Measurements from ENCODE around the gene TXNDC17. TPM values are rescaled to one million over a fixed set of nuclear protein-coding genes. Genes with fewer than 3 reads are reported as not detected.
"Not testable (repeated sequence)": the region's sequence is repeated elsewhere in the genome, so short reads cannot be mapped to it uniquely, and the experiment has no call there.

TXNDC17 gene
- total RNA-seq, 2 experiments from 2014 or later: 52.7 to 54.6 TPM

GRCh38 chr17:6684460-6684783, 43.6 kb downstream of the TXNDC17 start:
- no peak overlapping the region for H3K4me3 Mint-ChIP-seq
- peaks cover 55% of the 10 kb centered on the region for H3K27me3 Mint-ChIP-seq
- no peaks in the 10 kb centered on the region for H3K4me1 Mint-ChIP-seq
- POLR2A ChIA-PET: no interaction called here
- H3K36me3 Mint-ChIP-seq: no peaks in the 10 kb centered on the region
- no peak for DNase-seq
- no peak for ATAC-seq (ENCODE audit: low read depth)
- H3K27ac Mint-ChIP-seq: no peak overlapping the region
- H3K9me3 Mint-ChIP-seq: no peaks in the 10 kb centered on the region

DNA sequence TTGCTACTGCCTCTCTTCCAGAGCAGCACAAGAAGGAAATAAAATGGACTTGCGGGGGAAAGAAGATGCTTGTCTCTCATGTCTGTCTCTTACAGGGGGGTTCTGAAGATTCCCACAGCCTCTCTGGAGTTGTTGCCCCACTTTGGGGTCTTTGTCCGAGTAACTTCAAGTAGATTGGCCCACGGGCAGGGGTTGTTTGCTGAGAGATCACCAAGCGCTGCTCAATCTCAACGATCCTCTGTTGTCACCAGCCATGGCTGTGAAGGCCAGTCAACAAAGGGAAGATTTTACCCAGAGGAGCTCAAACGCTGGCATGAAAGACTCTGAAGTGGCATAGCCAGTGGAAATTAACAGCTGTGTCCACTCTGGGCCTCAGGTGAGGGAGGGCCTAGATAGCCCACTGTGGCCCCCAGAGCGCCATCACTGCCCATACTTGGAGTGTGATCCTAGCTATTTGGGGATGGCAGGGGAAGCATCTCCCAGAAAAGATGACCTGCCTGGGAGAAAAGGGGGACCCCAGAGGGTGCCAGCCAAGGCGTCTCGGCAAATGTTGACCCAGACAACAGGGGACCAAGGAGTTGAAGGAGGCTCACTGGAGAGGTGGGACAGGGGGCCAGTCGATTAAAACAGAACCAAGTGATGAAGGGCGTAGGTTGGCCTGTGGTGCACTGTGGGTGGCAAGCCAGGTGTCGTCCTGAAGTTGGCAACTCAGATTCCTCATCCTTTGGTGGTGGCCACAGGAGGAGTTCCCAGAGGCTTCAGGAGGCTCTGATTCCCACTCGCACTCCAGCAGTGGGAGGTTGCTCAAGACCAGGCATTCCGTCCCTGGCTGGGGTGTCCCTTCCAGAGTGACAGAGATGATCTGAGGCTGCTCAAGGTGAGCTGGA, 44.3 kb downstream of the TXNDC17 start:
- ATAC-seq (ENCODE audit: low read depth) (no peak), DNase-seq (no peak)
- Mint-ChIP-seq H3K4me1 (no peaks in the 10 kb centered on the region), H3K9me3 (no peaks in the 10 kb centered on the region), H3K36me3 (no peaks in the 10 kb centered on the region), H3K27me3 (peaks cover 49% of the 10 kb centered on the region), H3K27ac (no peak overlapping the region), H3K4me3 (no peak overlapping the region)
- POLR2A ChIA-PET: no interaction called here

- Mint-ChIP-seq H3K27ac (no peak overlapping the region), H3K27me3 (peaks cover 45% of the 10 kb centered on the region), H3K36me3 (no peaks in the 10 kb centered on the region), H3K9me3 (no peaks in the 10 kb centered on the region), H3K4me3 (no peak overlapping the region), H3K4me1 (no peaks in the 10 kb centered on the region)
- ATAC-seq (ENCODE audit: low read depth): no peak
- POLR2A ChIA-PET: no interaction called here
- DNase-seq: no peak
Measured at GRCh38 chr17:6686026-6686425, 45.2 kb downstream of the TXNDC17 start.

DNA sequence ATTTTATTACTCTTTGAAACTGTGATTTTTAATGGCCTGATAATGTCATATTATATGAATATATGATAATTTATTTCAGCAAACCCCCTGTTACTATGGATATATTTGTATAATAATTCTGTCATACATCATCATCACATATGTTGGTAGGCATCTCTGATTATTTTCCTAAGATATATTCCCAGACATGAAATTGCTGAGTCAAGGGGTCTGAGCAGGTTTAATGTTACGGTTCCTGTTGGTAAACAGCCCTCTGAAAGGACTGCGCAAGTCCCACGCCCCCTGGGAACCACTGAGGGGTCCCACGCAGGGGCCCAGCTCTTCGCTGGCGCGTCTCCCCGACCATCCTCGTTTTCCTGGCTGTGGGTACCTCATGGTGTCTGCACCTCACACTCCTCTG, 48.1 kb downstream of the TXNDC17 start:
- no peak for ATAC-seq (ENCODE audit: low read depth)
- Mint-ChIP-seq H3K4me3 (no peak overlapping the region), H3K36me3 (no peaks in the 10 kb centered on the region), H3K27ac (no peak overlapping the region), H3K27me3 (peaks cover 36% of the 10 kb centered on the region), H3K9me3 (no peaks in the 10 kb centered on the region), H3K4me1 (no peaks in the 10 kb centered on the region)
- no peak for DNase-seq
- POLR2A ChIA-PET: no interaction called here

- POLR2A ChIA-PET: no interaction called here
- H3K9me3 Mint-ChIP-seq: no peaks in the 10 kb centered on the region
- no peak for ATAC-seq (ENCODE audit: low read depth)
Measured at GRCh38 chr17:6690641-6691040, 49.8 kb downstream of the TXNDC17 start.

DNA sequence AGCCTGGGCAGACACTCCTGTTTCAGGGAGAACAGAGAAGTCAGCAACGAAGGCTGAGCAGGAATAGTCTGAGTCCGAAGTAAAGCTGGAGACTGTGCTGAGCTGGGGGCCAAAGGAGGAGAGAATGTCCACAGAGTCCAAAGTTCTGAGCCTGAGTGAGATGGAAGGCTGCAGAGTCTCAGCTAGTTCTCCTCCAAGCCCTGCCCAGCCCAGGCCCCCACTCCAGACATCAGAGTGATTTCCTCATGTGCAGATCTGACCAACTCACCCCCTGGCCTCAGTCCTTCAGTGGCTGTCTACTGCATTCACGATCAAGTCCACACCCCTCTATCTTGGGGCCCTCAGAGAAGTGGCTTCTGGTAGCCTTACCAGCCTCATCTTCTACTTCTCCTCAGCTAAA, 50.7 kb downstream of the TXNDC17 start:
- no peak for ATAC-seq (ENCODE audit: low read depth)
- no peaks in the 10 kb centered on the region for H3K9me3 Mint-ChIP-seq
- POLR2A ChIA-PET: interaction anchor here (1.0 kb wide), 1 partner anchor 9 kb away, joined by 3 read pairs; no protein-coding TSS in a partner anchor
- H3K4me1 Mint-ChIP-seq: no peaks in the 10 kb centered on the region
- H3K27me3 Mint-ChIP-seq: peaks cover 35% of the 10 kb centered on the region
- no peak for DNase-seq
- H3K36me3 Mint-ChIP-seq: no peaks in the 10 kb centered on the region
- no peak overlapping the region for H3K4me3 Mint-ChIP-seq
- no peak overlapping the region for H3K27ac Mint-ChIP-seq

More at GRCh38 chr17:6690641-6691040, 49.8 kb downstream of the TXNDC17 start:
- H3K27me3 Mint-ChIP-seq: peaks cover 38% of the 10 kb centered on the region
- no peaks in the 10 kb centered on the region for H3K4me1 Mint-ChIP-seq
- DNase-seq: no peak
- no peak overlapping the region for H3K4me3 Mint-ChIP-seq
- no peak overlapping the region for H3K27ac Mint-ChIP-seq
- no peaks in the 10 kb centered on the region for H3K36me3 Mint-ChIP-seq

GRCh38 chr17:6691958-6692357, 51.1 kb downstream of the TXNDC17 start:
- ATAC-seq (ENCODE audit: low read depth); H3K4me3 Mint-ChIP-seq; H3K9me3 Mint-ChIP-seq; H3K36me3 Mint-ChIP-seq; DNase-seq; H3K4me1 Mint-ChIP-seq; H3K27ac Mint-ChIP-seq: not testable (repeated sequence)
- POLR2A ChIA-PET: interaction anchor here (1.0 kb wide), 1 partner anchor 9 kb away, joined by 3 read pairs; no protein-coding TSS in a partner anchor
- peaks cover 31% of the 10 kb centered on the region for H3K27me3 Mint-ChIP-seq

Small RNAs within 50 kb of the gene (microRNA-seq; reads per million reads assigned to microRNA genes)
- not detected for gene MIR4520-1
- not detected for gene MIR4520-2

Other genes starting within 250 kb of the TXNDC17 start
- not detected for gene AIPL1, start 205.9 kb upstream of the TXNDC17 start, total RNA-seq
- 10 to 100 TPM; 20.6 to 21.1 TPM for gene PIMREG, start 196.6 kb upstream of the TXNDC17 start, total RNA-seq
- under 1 TPM; 0.64 to 0.77 TPM for gene PITPNM3, start 84.5 kb upstream of the TXNDC17 start, total RNA-seq
- 10 to 100 TPM; 17.0 to 18.2 TPM for gene KIAA0753, start 349 bp upstream of the TXNDC17 start, total RNA-seq
- gene MED31, start 10.5 kb downstream of the TXNDC17 start, total RNA-seq: 10 to 100 TPM; 23.1 to 23.2 TPM
- gene C17orf100, start 10.7 kb downstream of the TXNDC17 start, total RNA-seq: 1 to 10 TPM; 2.0 to 2.5 TPM
- not detected for gene SLC13A5, start 72.3 kb downstream of the TXNDC17 start, total RNA-seq
- gene XAF1, start 115.0 kb downstream of the TXNDC17 start, total RNA-seq: 100 to 1,000 TPM; 280 to 302 TPM
- under 1 TPM; 0.48 to 0.69 TPM for gene FBXO39, start 135.2 kb downstream of the TXNDC17 start, total RNA-seq
- gene TEKT1, start 190.7 kb downstream of the TXNDC17 start, total RNA-seq: not detected